ENCODE data around the gene GPR153.

DNA sequence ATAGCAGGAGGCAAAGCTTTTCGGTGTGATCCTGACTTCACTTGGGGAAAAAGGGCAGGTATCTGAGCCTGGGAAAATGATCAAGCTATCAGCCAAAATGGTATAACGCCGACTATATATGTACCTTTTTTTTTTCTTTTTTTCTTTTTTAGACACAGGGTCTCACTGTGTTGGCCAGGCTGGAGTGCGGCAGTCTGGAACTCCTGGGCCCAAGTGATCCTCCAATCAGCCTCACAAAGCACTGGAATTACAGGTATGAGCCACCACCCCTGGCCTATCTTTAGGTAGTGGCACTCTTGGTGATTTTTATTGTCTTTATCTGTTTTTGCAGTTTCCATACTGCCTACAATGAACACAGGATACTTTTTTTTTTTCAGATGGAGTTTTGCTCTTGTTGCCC, 23.8 kb downstream of the GPR153 start:
- TF ChIP-seq, protein P1, sequence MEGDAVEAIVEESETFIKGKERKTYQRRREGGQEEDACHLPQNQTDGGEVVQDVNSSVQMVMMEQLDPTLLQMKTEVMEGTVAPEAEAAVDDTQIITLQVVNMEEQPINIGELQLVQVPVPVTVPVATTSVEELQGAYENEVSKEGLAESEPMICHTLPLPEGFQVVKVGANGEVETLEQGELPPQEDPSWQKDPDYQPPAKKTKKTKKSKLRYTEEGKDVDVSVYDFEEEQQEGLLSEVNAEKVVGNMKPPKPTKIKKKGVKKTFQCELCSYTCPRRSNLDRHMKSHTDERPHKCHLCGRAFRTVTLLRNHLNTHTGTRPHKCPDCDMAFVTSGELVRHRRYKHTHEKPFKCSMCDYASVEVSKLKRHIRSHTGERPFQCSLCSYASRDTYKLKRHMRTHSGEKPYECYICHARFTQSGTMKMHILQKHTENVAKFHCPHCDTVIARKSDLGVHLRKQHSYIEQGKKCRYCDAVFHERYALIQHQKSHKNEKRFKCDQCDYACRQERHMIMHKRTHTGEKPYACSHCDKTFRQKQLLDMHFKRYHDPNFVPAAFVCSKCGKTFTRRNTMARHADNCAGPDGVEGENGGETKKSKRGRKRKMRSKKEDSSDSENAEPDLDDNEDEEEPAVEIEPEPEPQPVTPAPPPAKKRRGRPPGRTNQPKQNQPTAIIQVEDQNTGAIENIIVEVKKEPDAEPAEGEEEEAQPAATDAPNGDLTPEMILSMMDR (IDR thresholded peaks at IDR 0.05), result no peak
- no peak for TF ChIP-seq EZH2 (IDR thresholded peaks at IDR 0.05; ENCODE audit: borderline replicate concordance, insufficient read depth, low read depth, low read length, poor library complexity, severe bottlenecking)
